ENCODE data around the gene SP100. TPM values are rescaled to one million over a fixed set of nuclear protein-coding genes. Genes with fewer than 3 reads are reported as not detected.

SP100 gene
- total and polyA plus RNA-seq, 2 donors (not counting 1 experiment from before 2014, with no cell fraction given): 106 to 120 TPM

GRCh38 chr2:230502593-230502992, 86.6 kb downstream of the SP100 start:
- Histone ChIP-seq H3K4me1 (ENCODE audit: control insufficient read depth, extremely low read depth, insufficient read depth, low read length) (no peaks in the 10 kb centered on the region), H3K4me3 (replicated peaks in 1 of 4; ENCODE audit: control extremely low read depth in 1 of 4, insufficient read depth in 1 of 4, low read depth in 3 of 4, low read length in 4 of 4) (no peak overlapping the region), H4K20me1 (ENCODE audit: control insufficient read depth, extremely low read depth, insufficient read depth, low read length) (no peaks in the 10 kb centered on the region), H3K27me3 (ENCODE audit: control insufficient read depth, insufficient read depth, low read length) (no peaks in the 10 kb centered on the region), H2AFZ (ENCODE audit: low read length) (no peak overlapping the region), H3K79me2 (ENCODE audit: control insufficient read depth, insufficient read depth, low read length) (no peaks in the 10 kb centered on the region), H3K9ac (ENCODE audit: insufficient read depth, low read length) (no peak overlapping the region), H3K4me2 (ENCODE audit: extremely low read depth, insufficient read depth, low read length) (no peak overlapping the region), H3K27ac (ENCODE audit: insufficient read depth, low read length) (no peak overlapping the region), H3K9me3 (ENCODE audit: control insufficient read depth, insufficient read depth, low read depth, low read length) (no peaks in the 10 kb centered on the region), H3K36me3 (ENCODE audit: control insufficient read depth, insufficient read depth, low read length) (peaks cover 2% of the 10 kb centered on the region)
- no peak for DNase-seq (ENCODE audit: low read depth in 2 of 2)
- TF ChIP-seq CTCF (conservative IDR thresholded peaks at IDR 0.05 in 1 of 2, IDR thresholded peaks at IDR 0.05 in 1 of 2; ENCODE audit: low read depth in 1 of 2, low read length in 2 of 2) (no peak), EZH2 (IDR thresholded peaks at IDR 0.05; ENCODE audit: low read length, missing control alignments) (no peak)

- Histone ChIP-seq H2AFZ (ENCODE audit: low read length) (no peak overlapping the region), H4K20me1 (ENCODE audit: control insufficient read depth, extremely low read depth, insufficient read depth, low read length) (no peaks in the 10 kb centered on the region), H3K79me2 (ENCODE audit: control insufficient read depth, insufficient read depth, low read length) (no peaks in the 10 kb centered on the region), H3K36me3 (ENCODE audit: control insufficient read depth, insufficient read depth, low read length) (peaks cover 2% of the 10 kb centered on the region), H3K9ac (ENCODE audit: insufficient read depth, low read length) (no peak overlapping the region), H3K4me3 (replicated peaks in 1 of 4; ENCODE audit: control extremely low read depth in 1 of 4, insufficient read depth in 1 of 4, low read depth in 3 of 4, low read length in 4 of 4) (no peak overlapping the region), H3K4me2 (ENCODE audit: extremely low read depth, insufficient read depth, low read length) (no peak overlapping the region), H3K9me3 (ENCODE audit: control insufficient read depth, insufficient read depth, low read depth, low read length) (no peaks in the 10 kb centered on the region), H3K27ac (ENCODE audit: insufficient read depth, low read length) (no peak overlapping the region), H3K27me3 (ENCODE audit: control insufficient read depth, insufficient read depth, low read length) (no peaks in the 10 kb centered on the region), H3K4me1 (ENCODE audit: control insufficient read depth, extremely low read depth, insufficient read depth, low read length) (no peaks in the 10 kb centered on the region)
- DNase-seq (ENCODE audit: low read depth in 2 of 2): no peak
- TF ChIP-seq CTCF (conservative IDR thresholded peaks at IDR 0.05 in 1 of 2, IDR thresholded peaks at IDR 0.05 in 1 of 2; ENCODE audit: low read depth in 1 of 2, low read length in 2 of 2): no peak
- TF ChIP-seq EZH2 (IDR thresholded peaks at IDR 0.05; ENCODE audit: low read length, missing control alignments): no peak
Measured at GRCh38 chr2:230503798-230504197, 87.8 kb downstream of the SP100 start.

- Histone ChIP-seq H3K27ac (ENCODE audit: insufficient read depth, low read length) (no peak overlapping the region), H3K36me3 (ENCODE audit: control insufficient read depth, insufficient read depth, low read length) (peaks cover 2% of the 10 kb centered on the region), H3K9me3 (ENCODE audit: control insufficient read depth, insufficient read depth, low read depth, low read length) (no peaks in the 10 kb centered on the region), H3K4me1 (ENCODE audit: control insufficient read depth, extremely low read depth, insufficient read depth, low read length) (no peaks in the 10 kb centered on the region), H3K79me2 (ENCODE audit: control insufficient read depth, insufficient read depth, low read length) (no peaks in the 10 kb centered on the region), H3K27me3 (ENCODE audit: control insufficient read depth, insufficient read depth, low read length) (no peaks in the 10 kb centered on the region), H3K4me3 (replicated peaks in 1 of 4; ENCODE audit: control extremely low read depth in 1 of 4, insufficient read depth in 1 of 4, low read depth in 3 of 4, low read length in 4 of 4) (no peak overlapping the region), H3K4me2 (ENCODE audit: extremely low read depth, insufficient read depth, low read length) (no peak overlapping the region), H4K20me1 (ENCODE audit: control insufficient read depth, extremely low read depth, insufficient read depth, low read length) (no peaks in the 10 kb centered on the region), H3K9ac (ENCODE audit: insufficient read depth, low read length) (no peak overlapping the region), H2AFZ (ENCODE audit: low read length) (no peak overlapping the region)
- TF ChIP-seq CTCF (conservative IDR thresholded peaks at IDR 0.05 in 1 of 2, IDR thresholded peaks at IDR 0.05 in 1 of 2; ENCODE audit: low read depth in 1 of 2, low read length in 2 of 2): no peak
- TF ChIP-seq EZH2 (IDR thresholded peaks at IDR 0.05; ENCODE audit: low read length, missing control alignments): no peak
- DNase-seq (ENCODE audit: low read depth in 2 of 2): no peak
Measured at GRCh38 chr2:230505162-230505561, 89.2 kb downstream of the SP100 start.
